ENCODE measurements around the gene SNTG2. TPM values are rescaled to one million over a fixed set of nuclear protein-coding genes. Genes with fewer than 3 reads are reported as not detected.

Gene SNTG2
- total RNA-seq, 4 donors from 2014 or later = 0.99 to 3.9 (median 2.3) TPM

- WGBS = 63% methylated on average over 8 of the region's 8 CpGs
- no peaks in the 10 kb centered on the region for H3K27me3 ChIP-seq
- H3K36me3 ChIP-seq = no peaks in the 10 kb centered on the region
- no peak for DNase-seq (ENCODE audit: low spot score in 2 of 2)
- H3K4me3 ChIP-seq = no peak overlapping the region
- no peak overlapping the region for H3K27ac ChIP-seq
- TF ChIP-seq POLR2AphosphoS5 (IDR thresholded peaks at IDR 0.05) = no peak
- TF ChIP-seq POLR2A (IDR thresholded peaks at IDR 0.05) = no peak
- no peak for TF ChIP-seq CTCF (IDR thresholded peaks at IDR 0.05)
- TF ChIP-seq EP300 (IDR thresholded peaks at IDR 0.05) = no peak
- no peaks in the 10 kb centered on the region for H3K4me1 ChIP-seq
- no peaks in the 10 kb centered on the region for H3K9me3 ChIP-seq
These were observed 10.6 kb upstream of the SNTG2 start for GRCh38 chr2:939936-940601.

- TF ChIP-seq EP300 (IDR thresholded peaks at IDR 0.05) (no peak), CTCF (IDR thresholded peaks at IDR 0.05) (no peak), POLR2AphosphoS5 (IDR thresholded peaks at IDR 0.05) (no peak), POLR2A (IDR thresholded peaks at IDR 0.05) (no peak)
- no peaks in the 10 kb centered on the region for H3K4me1 ChIP-seq
- no peaks in the 10 kb centered on the region for H3K36me3 ChIP-seq
- no peak overlapping the region for H3K4me3 ChIP-seq
- no peaks in the 10 kb centered on the region for H3K27me3 ChIP-seq
- no peaks in the 10 kb centered on the region for H3K9me3 ChIP-seq
- no peak for DNase-seq (ENCODE audit: low spot score in 2 of 2)
- H3K27ac ChIP-seq = no peak overlapping the region
- WGBS = 67% methylated on average over 14 of the region's 14 CpGs
These were observed 8.8 kb upstream of the SNTG2 start for GRCh38 chr2:941871-942270.

- peaks cover 6% of the 10 kb centered on the region for H3K27me3 ChIP-seq
- no peak for DNase-seq (ENCODE audit: low spot score in 2 of 2)
- H3K36me3 ChIP-seq = no peaks in the 10 kb centered on the region
- no peak overlapping the region for H3K27ac ChIP-seq
- H3K4me1 ChIP-seq = no peaks in the 10 kb centered on the region
- H3K4me3 ChIP-seq = no peak overlapping the region
- TF ChIP-seq CTCF (IDR thresholded peaks at IDR 0.05) (no peak), POLR2A (IDR thresholded peaks at IDR 0.05) (no peak), EP300 (IDR thresholded peaks at IDR 0.05) (no peak)
- H3K9me3 ChIP-seq = no peaks in the 10 kb centered on the region
- 80% methylated on average over 10 of the region's 10 CpGs for WGBS
These were observed 7.7 kb upstream of the SNTG2 start for GRCh38 chr2:942775-943460.

- no peaks in the 10 kb centered on the region for H3K36me3 ChIP-seq
- TF ChIP-seq EP300 (IDR thresholded peaks at IDR 0.05) = no peak
- no peak for TF ChIP-seq CTCF (IDR thresholded peaks at IDR 0.05)
- no peak for TF ChIP-seq POLR2AphosphoS5 (IDR thresholded peaks at IDR 0.05)
- TF ChIP-seq POLR2A (IDR thresholded peaks at IDR 0.05) = no peak
- H3K27ac ChIP-seq = no peak overlapping the region
- WGBS = 94% methylated on average over 6 of the region's 6 CpGs
- no peaks in the 10 kb centered on the region for H3K9me3 ChIP-seq
- no peaks in the 10 kb centered on the region for H3K4me1 ChIP-seq
- no peak for DNase-seq (ENCODE audit: low spot score in 2 of 2)
- peaks cover 10% of the 10 kb centered on the region for H3K27me3 ChIP-seq
- no peak overlapping the region for H3K4me3 ChIP-seq
These were observed 7.2 kb upstream of the SNTG2 start for GRCh38 chr2:943461-943797.

GRCh38 chr2:943821-944220 is 6.8 kb upstream of the SNTG2 start:
- H3K9me3 ChIP-seq = no peaks in the 10 kb centered on the region
- H3K27me3 ChIP-seq = peaks cover 12% of the 10 kb centered on the region
- H3K27ac ChIP-seq = no peak overlapping the region
- H3K36me3 ChIP-seq = no peaks in the 10 kb centered on the region
- H3K4me1 ChIP-seq = no peaks in the 10 kb centered on the region
- no peak for DNase-seq (ENCODE audit: low spot score in 2 of 2)
- TF ChIP-seq POLR2A (IDR thresholded peaks at IDR 0.05) (no peak), EP300 (IDR thresholded peaks at IDR 0.05) (no peak), POLR2AphosphoS5 (IDR thresholded peaks at IDR 0.05) (no peak), CTCF (IDR thresholded peaks at IDR 0.05) (no peak)
- WGBS = 67% methylated on average over 2 of the region's 3 CpGs
- H3K4me3 ChIP-seq = no peak overlapping the region
